ENCODE measurements around the gene MACC1. TPM values are rescaled to one million over a fixed set of nuclear protein-coding genes. Genes with fewer than 3 reads are reported as not detected.

Gene MACC1
- total and polyA plus RNA-seq, 4 donors = 2.8 to 45.2 (median 14.7) TPM

DNA sequence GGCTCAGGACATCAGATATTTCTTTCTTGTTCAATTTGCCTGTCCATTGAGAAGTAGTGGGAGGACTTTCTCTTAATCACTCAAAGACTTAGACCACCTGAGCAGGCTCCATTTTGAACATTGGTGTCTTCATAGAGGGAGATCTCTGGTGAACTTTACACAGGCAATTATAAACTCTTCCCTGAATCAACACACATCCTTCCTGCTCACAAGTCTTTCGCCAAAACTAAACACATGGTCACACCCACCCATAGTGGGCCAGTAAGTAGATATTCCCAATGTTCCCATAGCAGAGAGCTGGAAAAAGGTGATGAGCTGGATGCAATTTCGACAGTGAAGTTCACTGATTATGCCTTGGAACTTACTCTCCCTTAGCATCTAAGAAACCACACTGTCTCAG is 8.2 kb upstream of the MACC1 start:
- no peaks in the 10 kb centered on the region for H3K27me3 ChIP-seq (ENCODE audit: control insufficient read depth in 3 of 3, insufficient read depth in 3 of 3, low read length in 2 of 3)
- TF ChIP-seq, protein P1, sequence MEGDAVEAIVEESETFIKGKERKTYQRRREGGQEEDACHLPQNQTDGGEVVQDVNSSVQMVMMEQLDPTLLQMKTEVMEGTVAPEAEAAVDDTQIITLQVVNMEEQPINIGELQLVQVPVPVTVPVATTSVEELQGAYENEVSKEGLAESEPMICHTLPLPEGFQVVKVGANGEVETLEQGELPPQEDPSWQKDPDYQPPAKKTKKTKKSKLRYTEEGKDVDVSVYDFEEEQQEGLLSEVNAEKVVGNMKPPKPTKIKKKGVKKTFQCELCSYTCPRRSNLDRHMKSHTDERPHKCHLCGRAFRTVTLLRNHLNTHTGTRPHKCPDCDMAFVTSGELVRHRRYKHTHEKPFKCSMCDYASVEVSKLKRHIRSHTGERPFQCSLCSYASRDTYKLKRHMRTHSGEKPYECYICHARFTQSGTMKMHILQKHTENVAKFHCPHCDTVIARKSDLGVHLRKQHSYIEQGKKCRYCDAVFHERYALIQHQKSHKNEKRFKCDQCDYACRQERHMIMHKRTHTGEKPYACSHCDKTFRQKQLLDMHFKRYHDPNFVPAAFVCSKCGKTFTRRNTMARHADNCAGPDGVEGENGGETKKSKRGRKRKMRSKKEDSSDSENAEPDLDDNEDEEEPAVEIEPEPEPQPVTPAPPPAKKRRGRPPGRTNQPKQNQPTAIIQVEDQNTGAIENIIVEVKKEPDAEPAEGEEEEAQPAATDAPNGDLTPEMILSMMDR (IDR thresholded peaks at IDR 0.05; ENCODE audit: control extremely low read depth, extremely low read depth) = no peak

GRCh38 chr7:20224025-20224424 is 6.8 kb upstream of the MACC1 start:
- Histone ChIP-seq H3K4me1 (ENCODE audit: control insufficient read depth in 5 of 5, insufficient read depth in 5 of 5, low read length in 5 of 5) (peaks cover 0 to 21% (median 7%) of the 10 kb centered on the region in 5 donors), H3K27me3 (ENCODE audit: control insufficient read depth in 3 of 3, insufficient read depth in 3 of 3, low read length in 2 of 3) (no peaks in the 10 kb centered on the region), H3K27ac (ENCODE audit: low read depth in 1 of 2, low read length in 1 of 2) (no peak overlapping the region), H3K9me3 (ENCODE audit: control insufficient read depth in 4 of 4, insufficient read depth in 3 of 4, low read length in 3 of 4) (no peaks in the 10 kb centered on the region), H3K9ac (ENCODE audit: insufficient read depth in 1 of 2, low read length in 2 of 2) (no peak overlapping the region), H3K36me3 (ENCODE audit: control insufficient read depth in 4 of 4, insufficient read depth in 4 of 4, low read length in 4 of 4) (no peaks in the 10 kb centered on the region), H3K4me3 (no peak overlapping the region)
- TF ChIP-seq, protein P1 (IDR thresholded peaks at IDR 0.05; ENCODE audit: control extremely low read depth, extremely low read depth) = no peak
- no peak for ATAC-seq (ENCODE audit: insufficient read depth, low FRiP score)
- no peak for DNase-seq

More for the DNA sequence above, 8.2 kb upstream of the MACC1 start:
- H3K36me3 ChIP-seq (ENCODE audit: control insufficient read depth in 4 of 4, insufficient read depth in 4 of 4, low read length in 4 of 4) = no peaks in the 10 kb centered on the region
- H3K9me3 ChIP-seq (ENCODE audit: control insufficient read depth in 4 of 4, insufficient read depth in 3 of 4, low read length in 3 of 4) = no peaks in the 10 kb centered on the region
- DNase-seq = no peak
- no peak overlapping the region for H3K27ac ChIP-seq (ENCODE audit: low read depth in 1 of 2, low read length in 1 of 2)
- H3K9ac ChIP-seq (ENCODE audit: insufficient read depth in 1 of 2, low read length in 2 of 2) = no peak overlapping the region
- ATAC-seq (ENCODE audit: insufficient read depth, low FRiP score) = no peak
- H3K4me3 ChIP-seq = no peak overlapping the region
- H3K4me1 ChIP-seq (ENCODE audit: control insufficient read depth in 5 of 5, insufficient read depth in 5 of 5, low read length in 5 of 5) = peaks cover 0 to 11% (median 4%) of the 10 kb centered on the region in 5 donors
- WGBS, 2 donors = 47 to 60% methylated on average over 2 of the region's 2 CpGs

- Histone ChIP-seq H3K9me3 (ENCODE audit: control insufficient read depth in 4 of 4, insufficient read depth in 3 of 4, low read length in 3 of 4) (no peaks in the 10 kb centered on the region), H3K4me3 (no peak overlapping the region), H3K36me3 (ENCODE audit: control insufficient read depth in 4 of 4, insufficient read depth in 4 of 4, low read length in 4 of 4) (no peaks in the 10 kb centered on the region), H3K27me3 (ENCODE audit: control insufficient read depth in 3 of 3, insufficient read depth in 3 of 3, low read length in 2 of 3) (no peaks in the 10 kb centered on the region), H3K9ac (ENCODE audit: insufficient read depth in 1 of 2, low read length in 2 of 2) (no peak overlapping the region), H3K4me1 (ENCODE audit: control insufficient read depth in 5 of 5, insufficient read depth in 5 of 5, low read length in 5 of 5) (peaks cover 0 to 21% (median 7%) of the 10 kb centered on the region in 5 donors), H3K27ac (ENCODE audit: low read depth in 1 of 2, low read length in 1 of 2) (no peak overlapping the region)
- TF ChIP-seq, protein P1 (IDR thresholded peaks at IDR 0.05; ENCODE audit: control extremely low read depth, extremely low read depth) = no peak
- no peak for ATAC-seq (ENCODE audit: insufficient read depth, low FRiP score)
- WGBS, 2 donors = 93% methylated on average over 5 of the region's 5 CpGs
- DNase-seq = no peak
These were observed 6.2 kb upstream of the MACC1 start for GRCh38 chr7:20223356-20223755.

DNA sequence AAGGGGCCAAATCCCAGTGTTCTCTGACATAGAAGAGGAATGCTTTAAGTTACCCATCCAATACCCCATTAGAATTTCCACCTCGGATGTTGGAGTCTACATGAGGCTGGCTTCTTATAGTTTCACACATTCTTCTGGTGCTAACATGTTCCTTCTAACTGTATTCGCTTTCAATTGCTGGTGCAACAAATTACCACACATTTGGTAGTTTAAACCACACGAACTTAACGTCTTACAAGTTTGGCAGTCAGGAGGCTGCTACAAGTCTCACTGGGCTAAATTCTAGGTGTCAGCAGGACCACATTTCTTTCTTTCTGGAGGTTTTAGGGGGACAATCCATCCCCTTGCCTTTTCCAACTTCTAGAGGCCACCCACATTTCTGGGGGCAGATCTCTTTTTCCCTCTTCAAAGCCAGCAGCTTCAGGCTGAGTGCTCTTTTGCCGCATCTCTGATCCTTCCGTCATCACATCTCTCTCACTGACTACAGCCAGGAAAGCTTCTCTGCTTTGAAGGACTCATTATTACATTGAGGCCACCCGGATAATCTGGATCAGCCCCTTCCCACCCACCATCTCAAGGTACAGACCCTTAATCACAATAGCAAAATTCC is 5.1 kb upstream of the MACC1 start:
- H3K9me3 ChIP-seq (ENCODE audit: control insufficient read depth in 4 of 4, insufficient read depth in 3 of 4, low read length in 3 of 4) = no peaks in the 10 kb centered on the region
- 73 to 74% methylated on average over 7 of the region's 7 CpGs for WGBS, 2 donors
- H3K27me3 ChIP-seq (ENCODE audit: control insufficient read depth in 3 of 3, insufficient read depth in 3 of 3, low read length in 2 of 3) = no peaks in the 10 kb centered on the region
- ATAC-seq (ENCODE audit: insufficient read depth, low FRiP score) = no peak
- H3K4me3 ChIP-seq = no peak overlapping the region
- no peaks in the 10 kb centered on the region for H3K36me3 ChIP-seq (ENCODE audit: control insufficient read depth in 4 of 4, insufficient read depth in 4 of 4, low read length in 4 of 4)
- H3K9ac ChIP-seq (ENCODE audit: insufficient read depth in 1 of 2, low read length in 2 of 2) = no peak overlapping the region
- DNase-seq = no peak
- H3K27ac ChIP-seq (ENCODE audit: low read depth in 1 of 2, low read length in 1 of 2) = no peak overlapping the region
- TF ChIP-seq, protein P1 (IDR thresholded peaks at IDR 0.05; ENCODE audit: control extremely low read depth, extremely low read depth) = no peak
- peaks cover 0 to 21% (median 7%) of the 10 kb centered on the region in 5 donors for H3K4me1 ChIP-seq (ENCODE audit: control insufficient read depth in 5 of 5, insufficient read depth in 5 of 5, low read length in 5 of 5)
